ENCODE measurements around the gene R3HDM2.
A peak's percentile ranks its signal among the peaks of the same experiment; 100 is the strongest.
"Not testable (repeated sequence)": the region's sequence is repeated elsewhere in the genome, so short reads cannot be mapped to it uniquely, and the experiment has no call there.

R3HDM2 gene

DNA sequence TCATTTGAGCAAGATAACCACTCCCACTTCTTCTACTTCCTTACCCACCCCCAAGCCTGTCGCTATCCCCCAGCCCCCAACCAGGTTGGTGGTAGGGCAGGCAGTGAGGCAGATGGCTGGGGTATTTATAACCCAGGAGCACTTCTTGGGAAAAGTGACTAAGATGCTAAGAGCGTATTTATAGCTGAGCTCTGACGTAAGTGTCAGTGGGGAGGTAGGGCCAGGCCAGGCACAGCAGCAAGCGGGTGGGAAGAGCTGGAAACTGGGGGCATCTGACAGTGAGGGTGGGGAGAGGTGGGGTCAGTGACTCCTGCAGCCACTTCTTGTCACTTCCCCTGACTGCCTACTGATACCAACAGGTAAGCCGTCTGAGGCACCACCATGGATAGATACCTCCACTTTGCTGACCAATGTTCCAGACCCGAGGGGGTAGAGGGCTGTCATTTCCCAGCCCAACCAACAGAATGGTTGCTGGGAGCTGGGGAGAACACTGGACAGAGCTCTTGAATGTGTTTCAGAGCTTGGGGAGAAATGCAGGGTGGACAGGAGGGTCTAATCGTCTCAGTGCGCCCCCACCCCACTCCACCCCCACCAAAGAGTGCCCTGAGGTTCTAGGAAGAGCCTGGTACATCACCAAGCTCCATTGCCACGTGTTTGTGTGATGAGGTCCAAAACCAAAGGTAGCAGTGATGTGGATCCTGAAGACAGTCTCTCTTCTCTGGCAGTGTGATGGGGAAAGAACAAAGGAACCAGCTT lies 21.5 kb upstream of the R3HDM2 start:
- no peak for DNase-seq

DNA sequence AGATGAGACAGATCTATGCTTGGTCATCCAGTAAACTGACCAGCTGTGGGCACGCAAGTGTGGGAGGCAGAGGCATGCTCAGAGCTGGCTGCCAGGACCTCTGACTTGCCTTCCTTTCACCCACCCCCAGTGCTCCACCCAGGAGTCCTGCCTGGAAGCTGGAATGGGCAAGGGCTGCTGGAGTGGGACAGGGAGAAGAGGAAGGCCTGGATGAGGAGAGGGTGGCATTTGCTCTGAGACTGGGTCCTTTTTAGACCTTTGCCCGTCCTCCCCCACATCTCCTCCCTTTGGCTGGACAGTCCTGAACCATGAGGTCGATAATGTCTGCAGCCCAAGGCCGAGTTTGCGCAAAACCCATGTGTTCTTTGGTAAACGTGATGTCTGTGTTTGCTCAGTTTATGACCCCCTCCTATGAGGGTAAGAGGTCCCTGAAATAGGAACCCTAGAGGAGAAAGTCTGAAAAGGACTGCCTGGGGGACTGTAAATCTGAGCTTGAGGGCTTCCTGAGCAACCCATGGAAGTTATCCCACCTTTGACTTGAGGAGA lies 20.5 kb upstream of the R3HDM2 start:
- no peak for DNase-seq

- no peak for DNase-seq
Measured at GRCh38 chr12:57450057-57450456, 19.2 kb upstream of the R3HDM2 start.

GRCh38 chr12:57449375-57449774 lies 18.5 kb upstream of the R3HDM2 start:
- no peak for DNase-seq

- no peak for DNase-seq
Measured at GRCh38 chr12:57448669-57449068, 17.8 kb upstream of the R3HDM2 start.

GRCh38 chr12:57446292-57446960 lies 15.6 kb upstream of the R3HDM2 start:
- no peak for DNase-seq

DNA sequence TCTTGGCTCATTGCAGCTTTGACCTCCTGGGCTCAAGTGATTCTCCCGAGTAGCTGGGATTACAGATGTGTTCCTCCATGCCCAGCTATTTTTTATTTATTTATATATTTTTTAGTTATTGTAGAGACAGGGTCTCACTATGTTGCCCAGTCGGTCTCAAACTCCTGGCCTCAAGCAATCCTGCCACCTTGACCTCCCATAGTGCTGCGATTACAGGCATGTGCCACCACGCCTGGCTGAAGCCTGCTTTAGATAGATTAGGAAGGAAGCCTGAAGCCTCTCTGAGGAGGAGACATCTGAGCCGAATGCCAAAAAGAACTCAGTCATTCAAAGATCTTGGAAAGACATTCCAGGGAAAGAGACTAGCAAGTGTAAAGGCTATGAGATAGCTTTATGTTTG lies 13.9 kb upstream of the R3HDM2 start:
- DNase-seq: no peak

DNA sequence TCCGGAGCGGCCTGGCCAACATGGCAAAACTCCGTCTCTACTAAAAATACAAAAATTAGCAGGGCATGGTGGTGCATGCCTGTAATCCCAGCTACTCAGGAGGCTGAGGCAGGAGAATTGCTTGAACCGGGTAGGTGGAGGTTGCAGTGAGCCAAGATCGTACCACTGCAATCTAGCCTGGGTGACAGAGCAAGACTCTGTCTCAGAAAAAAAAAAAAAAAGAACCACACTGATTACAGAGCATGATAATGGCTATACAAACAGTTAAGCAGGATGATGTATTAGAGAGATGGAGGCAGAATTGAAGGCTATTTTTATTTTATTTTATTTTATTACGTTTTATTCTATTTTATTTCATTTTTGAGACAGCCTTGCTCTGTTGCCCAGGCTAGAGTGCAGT lies 13.5 kb upstream of the R3HDM2 start:
- not testable (repeated sequence) for DNase-seq

DNA sequence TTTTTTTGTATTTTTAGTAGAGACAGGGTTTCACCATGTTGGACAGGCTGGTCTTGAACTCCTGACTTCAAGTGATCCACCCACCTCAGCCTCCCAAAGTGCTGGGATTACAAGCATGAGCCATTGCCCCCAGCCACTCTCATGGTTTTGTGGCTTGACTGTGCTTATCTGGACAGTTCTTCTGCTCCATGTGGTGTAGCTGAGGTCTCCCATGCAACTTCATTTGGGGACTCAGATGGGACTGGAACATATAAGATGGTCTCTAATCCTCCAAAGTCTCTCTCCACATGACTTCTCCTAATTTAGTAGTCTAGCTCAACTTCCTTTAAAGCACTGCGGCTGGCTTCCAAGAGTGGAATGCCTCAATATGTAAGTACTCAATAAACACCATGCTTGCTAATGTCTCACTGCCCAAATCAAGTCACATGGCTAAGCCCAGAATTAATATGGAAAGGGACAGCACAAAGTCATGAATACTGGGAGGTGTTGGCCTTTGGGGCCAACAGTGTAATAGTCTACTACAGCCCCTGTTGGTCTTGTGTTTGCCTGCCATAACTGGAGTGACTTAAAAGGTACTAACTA lies 11.1 kb upstream of the R3HDM2 start:
- no peak for DNase-seq

DNA sequence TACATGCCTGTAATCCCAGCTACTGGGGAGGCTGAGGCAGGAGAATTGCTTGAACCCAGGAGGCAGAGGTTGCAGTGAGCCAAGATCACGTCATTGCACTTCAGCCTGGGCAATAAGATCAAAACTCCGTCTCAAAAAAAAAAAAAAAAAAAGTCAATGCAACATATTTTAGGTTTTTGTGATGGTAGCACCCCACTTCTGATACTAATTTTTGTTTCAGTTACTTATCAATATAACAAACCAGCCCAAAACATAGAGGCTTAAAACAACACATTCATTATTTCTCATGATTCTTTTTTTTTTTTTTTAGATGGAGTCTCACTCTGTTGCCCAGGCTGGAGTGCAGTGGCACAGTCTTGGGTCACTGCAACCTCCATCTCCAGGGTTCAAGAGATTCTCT lies 10.6 kb upstream of the R3HDM2 start:
- DNase-seq: not testable (repeated sequence)

DNA sequence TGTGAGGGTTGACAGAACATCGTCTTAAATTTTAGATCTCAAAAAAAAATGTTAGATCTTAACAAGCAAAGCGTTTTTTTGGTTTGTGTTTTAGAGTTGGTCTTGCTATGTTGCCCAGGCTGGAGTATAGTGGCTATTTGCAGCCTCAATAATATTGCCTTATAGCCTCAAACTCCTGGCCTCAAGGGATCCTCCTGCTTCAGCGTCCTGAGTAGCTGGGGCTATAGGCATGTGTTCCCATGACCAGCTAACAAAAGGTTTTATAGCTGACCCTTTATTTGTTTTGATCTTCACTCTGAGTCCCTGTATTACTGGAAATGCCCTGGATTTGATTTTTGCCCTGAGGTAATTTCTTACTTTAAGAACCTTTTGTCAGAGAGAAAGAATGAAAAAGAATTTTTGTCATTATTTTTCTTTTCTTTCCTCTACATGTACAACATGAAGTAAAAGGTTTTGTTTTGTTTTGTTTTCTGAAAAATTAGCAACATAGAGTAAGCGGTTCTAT lies 9.0 kb upstream of the R3HDM2 start:
- no peak for DNase-seq

DNA sequence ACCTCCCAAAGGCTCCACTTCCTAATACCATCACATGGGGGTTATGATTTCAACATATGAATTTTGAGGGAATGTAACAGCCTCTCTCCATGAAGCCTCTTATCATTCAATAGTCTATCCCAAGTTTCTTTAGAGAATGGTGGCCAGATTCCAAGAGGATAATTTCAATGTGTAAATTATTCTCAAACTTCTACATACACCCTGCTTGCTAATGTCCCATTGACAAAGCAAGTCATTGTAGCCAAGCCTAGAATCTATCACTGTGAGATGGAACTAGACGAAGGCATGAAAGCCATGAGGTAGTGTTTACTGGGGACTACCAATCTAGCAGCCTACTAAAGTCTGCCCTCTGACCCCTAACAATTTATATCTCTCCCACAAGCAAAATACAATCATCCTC lies 7.6 kb upstream of the R3HDM2 start:
- DNase-seq: no peak

DNA sequence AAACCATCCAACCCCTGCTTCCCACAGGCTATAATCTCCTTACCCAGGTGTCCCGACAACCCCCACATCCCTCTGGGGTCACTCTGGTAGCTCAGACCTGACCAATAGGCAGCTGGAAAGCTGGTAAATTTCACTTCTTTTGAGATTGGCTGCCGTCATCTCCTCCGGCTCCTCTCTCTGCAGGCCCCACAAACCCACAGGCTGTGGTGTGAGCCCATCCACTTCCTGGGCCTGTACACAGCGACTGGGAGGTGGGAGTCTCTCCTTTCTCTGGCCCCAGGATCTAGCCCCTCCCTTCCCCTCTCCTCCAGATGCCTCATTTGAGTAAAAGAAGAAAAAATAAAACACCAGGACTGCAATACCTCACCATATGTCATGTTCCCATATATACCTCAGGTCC lies 4.5 kb upstream of the R3HDM2 start:
- no peak for DNase-seq

DNA sequence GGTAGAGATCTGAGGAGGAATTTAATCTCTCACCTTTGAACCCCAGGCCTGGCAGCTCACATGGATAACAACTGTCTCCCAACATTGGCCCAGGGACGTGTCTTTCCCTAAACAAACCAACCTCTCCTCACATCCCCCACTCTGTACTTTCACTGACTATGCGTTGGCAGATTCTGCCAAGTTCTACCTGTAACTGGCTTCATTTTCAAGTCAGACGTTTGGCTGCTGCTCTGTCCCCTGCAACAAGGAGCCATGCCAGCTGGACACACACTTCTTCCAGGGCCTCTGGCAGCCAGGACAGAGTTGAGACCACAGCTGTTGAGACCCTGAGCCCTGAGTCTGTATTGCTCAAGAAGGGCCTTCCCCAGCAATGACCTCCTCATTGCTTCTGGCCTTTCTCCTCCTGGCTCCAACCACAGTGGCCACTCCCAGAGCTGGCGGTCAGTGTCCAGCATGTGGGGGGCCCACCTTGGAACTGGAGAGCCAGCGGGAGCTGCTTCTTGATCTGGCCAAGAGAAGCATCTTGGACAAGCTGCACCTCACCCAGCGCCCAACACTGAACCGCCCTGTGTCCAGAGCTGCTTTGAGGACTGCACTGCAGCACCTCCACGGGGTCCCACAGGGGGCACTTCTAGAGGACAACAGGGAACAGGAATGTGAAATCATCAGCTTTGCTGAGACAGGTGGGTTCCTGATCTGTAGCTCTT lies 3.8 kb upstream of the R3HDM2 start, which contains the start of gene INHBC:
TSS of gene INHBC (plus strand) at position 268 of the 707 bp plus-strand sequence. CDS start at position 371, 103 bp downstream.
- no peak for DNase-seq

- DNase-seq: no peak
Measured at GRCh38 chr12:57433370-57433769, 2.5 kb upstream of the R3HDM2 start.

DNA sequence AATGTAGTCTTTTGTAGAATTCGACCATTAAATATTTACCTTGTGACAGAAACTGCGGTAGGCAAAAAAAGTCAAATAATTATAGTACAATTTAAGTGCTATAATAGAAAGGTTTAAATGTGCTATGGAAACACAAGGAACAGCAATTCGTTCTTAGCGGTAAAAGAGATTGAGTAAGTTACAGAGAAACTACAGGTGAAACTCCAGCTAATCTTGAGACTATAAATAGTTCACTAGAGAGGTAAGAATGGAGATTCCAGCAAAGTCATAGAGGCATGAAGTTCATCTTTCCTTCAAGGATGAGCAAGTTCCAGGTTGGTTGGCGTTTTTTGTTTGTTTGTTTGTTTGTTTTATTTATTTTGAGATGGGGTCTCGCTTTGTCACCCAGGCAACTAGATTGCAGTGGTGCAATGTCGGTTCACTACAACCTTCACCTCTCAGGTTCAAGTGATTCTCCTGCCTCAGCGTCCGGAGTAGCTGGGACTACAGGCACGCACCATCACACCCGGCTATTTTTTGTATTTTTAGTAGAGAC lies 878 bp upstream of the R3HDM2 start:
- DNase-seq: no peak

GRCh38 chr12:57430112-57430930 lies 522 bp downstream of the R3HDM2 start:
- DNase-seq: peak; percentile 39

DNA sequence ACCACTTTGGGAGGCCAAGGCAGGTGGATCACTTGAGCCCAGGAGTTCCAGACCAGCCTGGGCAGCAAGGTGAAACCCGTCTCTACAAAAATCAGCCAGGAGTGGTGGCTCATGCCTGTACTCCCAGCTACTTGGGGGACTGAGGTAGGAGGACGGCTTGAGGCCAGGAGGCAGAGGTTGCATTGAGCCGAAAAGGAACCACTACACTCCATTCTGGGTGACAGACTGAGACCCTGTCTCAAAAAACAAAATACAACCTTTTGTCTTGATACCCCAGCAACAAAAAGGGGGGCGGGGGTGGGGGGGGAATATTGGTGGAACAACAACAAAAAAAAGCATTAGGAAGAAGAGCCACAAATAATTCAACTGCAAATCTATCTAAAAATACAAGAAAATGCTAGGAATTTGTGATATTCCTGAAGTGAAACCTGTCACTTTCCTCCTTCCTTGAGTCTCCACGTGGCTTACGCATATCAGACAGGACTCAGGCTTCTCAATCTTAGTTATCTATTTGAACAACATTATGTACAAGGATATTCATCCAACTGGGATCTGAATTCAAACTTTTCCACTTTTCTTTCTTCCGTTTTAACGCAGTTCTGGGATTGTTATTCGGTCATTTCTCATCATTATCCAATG lies 1.3 kb downstream of the R3HDM2 start:
- DNase-seq: no peak

- DNase-seq: no peak
Measured at GRCh38 chr12:57428965-57429364, 1.9 kb downstream of the R3HDM2 start.

DNA sequence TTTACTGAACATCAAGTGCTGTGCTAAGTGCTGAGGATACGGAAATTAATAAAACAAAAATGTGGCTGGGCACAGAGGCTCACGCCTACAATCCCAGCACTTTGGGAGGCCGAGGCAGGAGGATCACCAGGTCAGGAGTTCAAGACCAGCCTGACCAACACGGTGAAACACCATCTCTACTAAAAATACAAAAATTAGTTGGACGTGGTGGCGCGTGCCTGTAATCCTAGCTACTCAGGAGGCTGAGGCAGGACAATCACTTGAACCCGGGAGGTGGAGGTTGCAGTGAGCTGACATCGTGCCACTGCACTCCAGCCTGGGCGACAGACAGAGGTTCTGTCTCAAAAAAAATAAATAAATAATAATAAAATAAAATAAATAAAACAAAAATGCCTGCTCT lies 3.9 kb downstream of the R3HDM2 start:
- not testable (repeated sequence) for DNase-seq

DNA sequence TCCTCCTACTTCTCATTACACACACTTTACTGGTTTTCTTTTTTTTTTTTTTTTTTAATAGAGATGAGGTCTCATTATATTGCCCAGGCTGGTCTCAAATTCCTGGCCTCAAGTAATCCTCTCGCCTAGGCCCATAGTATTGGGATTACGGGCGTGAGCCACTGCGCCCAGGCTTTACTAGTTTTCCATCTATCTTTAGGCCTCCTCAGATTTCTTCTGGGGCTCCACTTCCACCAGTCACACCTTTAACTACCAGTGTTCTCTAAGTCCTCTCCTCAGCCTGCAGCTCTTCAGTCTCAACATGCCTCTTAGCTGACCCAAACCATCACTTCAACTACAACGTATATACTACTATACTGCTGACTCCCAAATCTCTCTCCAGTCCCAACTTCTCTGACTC lies 10.4 kb downstream of the R3HDM2 start:
- DNase-seq: no peak
